Hippocampal formation (tissue), 2 donors: Measurements from ENCODE around the gene MRTFB.

ENCODE experiments used
- DNase-seq, 2 donors: peaks; one replicate each; lab custom pipeline; 2025; lab: John Stamatoyannopoulos, UW

Gene MRTFB

GRCh38 chr16:14186007-14186794 is 115.1 kb downstream of the MRTFB start:
- DNase-seq: peak; percentile 32 to 74

GRCh38 chr16:14186795-14187221 is 115.7 kb downstream of the MRTFB start:
- no peak for DNase-seq

- DNase-seq: no peak
These were observed 116.6 kb downstream of the MRTFB start for GRCh38 chr16:14187517-14188338.

- no peak for DNase-seq
These were observed 122.3 kb downstream of the MRTFB start for GRCh38 chr16:14193316-14193871.

GRCh38 chr16:14194721-14195120 is 123.6 kb downstream of the MRTFB start:
- DNase-seq: no peak

GRCh38 chr16:14196011-14196410 is 124.9 kb downstream of the MRTFB start:
- no peak for DNase-seq

- no peak for DNase-seq
These were observed 125.4 kb downstream of the MRTFB start for GRCh38 chr16:14196539-14196938.

- no peak for DNase-seq
These were observed 126.9 kb downstream of the MRTFB start for GRCh38 chr16:14198012-14198411.

GRCh38 chr16:14198572-14198971 is 127.5 kb downstream of the MRTFB start:
- DNase-seq: no peak

- no peak for DNase-seq
These were observed 128.1 kb downstream of the MRTFB start for GRCh38 chr16:14199199-14199598.

GRCh38 chr16:14199624-14200023 is 128.5 kb downstream of the MRTFB start:
- DNase-seq: no peak

GRCh38 chr16:14202095-14202494 is 131.0 kb downstream of the MRTFB start:
- DNase-seq: no peak

- DNase-seq: no peak
These were observed 131.6 kb downstream of the MRTFB start for GRCh38 chr16:14202697-14203096.

GRCh38 chr16:14203166-14203565 is 132.0 kb downstream of the MRTFB start:
- DNase-seq: no peak

GRCh38 chr16:14205666-14206065 is 134.5 kb downstream of the MRTFB start:
- no peak for DNase-seq

GRCh38 chr16:14211856-14212543 is 140.9 kb downstream of the MRTFB start:
- no peak for DNase-seq

GRCh38 chr16:14215941-14216340 is 144.8 kb downstream of the MRTFB start:
- DNase-seq: no peak

GRCh38 chr16:14219983-14220382 is 148.9 kb downstream of the MRTFB start:
- no peak for DNase-seq

- DNase-seq: no peak
These were observed 152.5 kb downstream of the MRTFB start for GRCh38 chr16:14223632-14224031.

GRCh38 chr16:14225457-14225856 is 154.3 kb downstream of the MRTFB start:
- DNase-seq: no peak

- no peak for DNase-seq
These were observed 161.2 kb downstream of the MRTFB start for GRCh38 chr16:14232106-14232864.
